ENCODE data around the gene STPG1.

The STPG1 gene

DNA sequence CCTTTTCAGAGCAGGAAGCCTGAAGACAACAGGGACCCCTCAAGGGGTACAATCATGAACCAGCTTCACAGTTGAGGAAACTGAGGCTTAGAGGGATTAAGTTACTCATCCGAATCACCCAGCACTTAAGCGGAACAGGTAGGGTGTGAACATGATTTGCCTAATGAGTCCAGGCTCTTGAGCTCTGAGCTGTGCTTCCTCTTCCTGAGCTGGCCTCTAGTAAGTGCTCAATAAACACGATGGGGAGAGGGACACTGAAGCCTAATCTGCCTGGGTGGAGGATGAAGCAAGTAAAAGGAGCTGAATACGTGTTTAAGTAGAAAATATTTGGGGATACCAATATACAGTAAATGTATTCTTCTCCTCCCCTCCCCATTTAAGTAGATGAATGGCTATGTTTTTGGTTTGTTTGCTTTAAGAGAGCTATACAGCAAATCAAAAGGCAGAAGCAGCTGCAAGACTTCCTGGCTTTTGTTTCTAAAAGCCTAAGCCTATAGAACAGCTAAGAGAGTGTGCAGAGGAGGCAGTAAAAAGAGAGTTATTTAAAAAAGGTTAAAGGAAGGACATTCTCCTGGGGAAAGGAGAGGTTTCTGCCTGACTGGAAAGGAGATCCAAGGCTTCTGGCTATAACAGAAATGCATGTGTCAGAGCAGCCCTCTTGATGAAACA lies 20.5 kb downstream of the STPG1 start:
- no peak for DNase-seq (ENCODE audit: low read depth, low spot score)

DNA sequence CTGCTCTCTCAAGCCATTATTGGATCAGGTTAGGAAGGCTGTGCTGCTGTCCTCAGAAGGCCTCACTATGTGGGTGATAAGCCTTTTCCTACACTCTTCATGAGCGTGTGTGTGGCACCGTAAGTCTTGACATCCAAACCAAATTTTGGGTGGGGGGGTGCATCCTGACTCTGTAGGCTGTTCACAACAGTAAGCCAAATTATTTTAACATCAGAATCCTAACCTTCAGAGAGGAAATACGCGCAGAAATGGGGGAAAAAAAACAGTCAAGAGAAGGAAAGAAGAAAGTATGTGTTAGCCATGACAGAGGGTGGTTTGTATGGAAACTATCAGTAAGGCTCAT lies 21.0 kb downstream of the STPG1 start:
- DNase-seq (ENCODE audit: low read depth, low spot score) = no peak

DNA sequence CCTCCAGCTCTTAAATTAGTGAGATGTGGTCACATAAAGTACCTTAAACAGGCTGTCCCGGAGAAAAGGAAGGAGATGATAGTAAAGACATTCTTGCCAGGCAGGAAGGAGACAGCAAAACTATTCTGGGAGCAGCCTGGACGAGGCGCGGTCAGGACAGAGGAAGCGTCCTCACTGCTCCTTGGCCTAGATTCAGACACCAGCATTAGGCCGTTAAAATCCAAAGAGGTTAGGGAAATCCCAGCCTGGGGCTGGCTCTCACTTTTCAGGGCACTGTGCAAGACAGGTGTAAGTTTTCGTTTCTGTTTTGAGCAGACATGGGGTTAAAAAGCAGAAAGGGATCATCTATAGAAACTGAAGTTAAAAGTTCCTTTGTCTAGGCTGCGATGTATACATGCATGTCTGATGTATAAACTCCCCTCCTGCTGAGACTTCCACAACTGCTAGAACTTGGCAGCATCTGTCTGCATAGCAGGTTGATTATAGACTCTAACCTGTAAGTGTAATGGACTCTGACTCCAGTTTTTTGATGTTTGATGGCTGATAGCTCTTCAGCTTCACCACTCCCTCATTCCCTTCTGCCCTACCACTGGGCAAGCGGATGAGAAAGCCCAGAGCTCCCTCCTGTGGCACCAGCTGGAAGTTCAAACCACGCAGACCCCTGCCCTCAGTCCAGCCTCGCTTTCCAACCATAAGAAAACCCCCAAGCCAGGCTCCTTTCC lies 21.5 kb downstream of the STPG1 start:
- DNase-seq (ENCODE audit: low read depth, low spot score) = peak; percentile 94

DNA sequence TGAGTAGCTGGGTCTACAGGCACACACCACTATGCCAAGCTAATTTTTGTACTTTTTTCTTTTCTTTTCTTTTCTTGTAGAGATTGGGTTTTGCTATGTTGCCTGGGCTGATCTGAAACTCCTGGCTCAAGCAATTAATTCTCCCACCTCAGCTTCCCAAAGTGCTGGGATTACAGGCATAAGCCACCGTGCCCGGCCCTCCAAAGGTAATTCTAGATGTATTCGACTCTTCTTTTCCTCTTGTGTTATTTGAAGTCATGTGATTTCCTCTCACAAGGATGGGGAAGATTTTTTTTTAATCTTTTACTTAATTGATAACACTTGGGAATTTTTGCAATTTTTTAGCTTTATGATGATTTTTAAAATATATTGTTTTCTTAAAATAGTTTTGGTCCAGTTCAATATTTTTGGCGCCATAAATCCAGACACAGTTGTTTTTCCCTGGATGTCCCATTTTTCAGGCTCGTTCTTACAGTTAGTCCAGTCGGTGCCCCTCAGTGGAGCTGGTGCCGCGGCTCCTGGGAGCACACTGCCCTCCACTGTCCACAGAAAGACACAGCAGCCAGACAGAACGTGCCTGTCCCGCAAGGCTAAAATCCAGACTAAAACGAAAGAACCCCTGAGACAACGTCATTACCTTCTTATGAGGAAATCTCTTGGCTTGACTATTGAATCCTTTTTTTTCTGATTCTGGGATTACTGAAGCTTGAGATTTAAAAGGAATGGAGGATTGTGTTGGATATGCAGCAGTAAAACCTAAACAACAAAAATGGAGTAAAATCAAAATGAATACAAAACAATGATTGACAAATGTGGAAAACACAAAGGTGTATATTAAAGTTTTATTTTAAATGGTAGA lies 22.4 kb downstream of the STPG1 start:
- DNase-seq (ENCODE audit: low read depth, low spot score) = peak; percentile 83

DNA sequence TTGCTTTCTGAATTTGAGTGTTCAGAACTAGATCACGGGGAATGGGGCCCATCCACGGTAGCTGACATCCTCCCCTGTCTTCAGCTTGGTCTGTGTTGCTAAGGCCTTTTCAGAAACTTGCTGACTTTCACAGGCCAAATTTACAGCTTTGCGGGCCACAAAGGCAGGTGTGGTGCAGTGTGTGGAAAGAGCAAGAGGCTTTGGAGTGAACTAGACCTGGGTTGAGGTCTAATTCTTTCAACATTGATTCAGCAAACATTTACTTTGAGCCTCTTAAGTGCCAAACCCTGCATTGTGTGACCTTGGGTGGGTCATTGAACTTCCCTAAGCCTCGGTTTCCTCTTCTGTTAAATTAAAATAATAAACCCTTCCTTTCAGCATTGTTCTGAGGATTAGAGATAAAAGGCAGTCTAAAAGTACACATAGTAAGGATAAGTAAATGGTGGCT lies 24.3 kb downstream of the STPG1 start:
- DNase-seq (ENCODE audit: low read depth, low spot score) = no peak

DNA sequence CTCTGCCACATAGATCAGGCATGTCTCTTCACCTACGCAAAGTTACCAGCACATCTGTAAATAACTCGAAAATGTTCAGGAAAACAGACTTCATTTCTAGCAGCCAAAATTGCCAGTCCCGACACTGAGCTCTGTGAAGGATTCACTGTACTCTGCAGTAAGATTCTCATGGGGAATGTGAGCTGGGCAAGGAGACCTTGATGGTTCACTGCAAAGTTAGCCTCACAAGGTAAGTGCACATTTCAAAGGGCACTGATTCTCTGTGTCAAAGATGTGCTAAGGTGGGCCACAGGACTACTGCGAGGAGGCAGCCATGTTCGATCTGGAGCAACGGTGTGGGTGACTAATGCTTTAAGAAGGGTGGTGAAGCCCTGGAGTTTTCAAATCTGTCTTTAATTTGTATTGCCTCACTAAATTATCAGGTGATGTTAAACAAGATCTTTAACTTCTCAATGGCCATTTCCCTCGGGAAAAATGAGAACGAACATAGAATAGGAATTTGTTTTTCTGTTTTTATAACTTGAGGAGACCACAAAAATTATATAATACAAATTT lies 25.2 kb downstream of the STPG1 start:
- no peak for DNase-seq (ENCODE audit: low read depth, low spot score)

DNA sequence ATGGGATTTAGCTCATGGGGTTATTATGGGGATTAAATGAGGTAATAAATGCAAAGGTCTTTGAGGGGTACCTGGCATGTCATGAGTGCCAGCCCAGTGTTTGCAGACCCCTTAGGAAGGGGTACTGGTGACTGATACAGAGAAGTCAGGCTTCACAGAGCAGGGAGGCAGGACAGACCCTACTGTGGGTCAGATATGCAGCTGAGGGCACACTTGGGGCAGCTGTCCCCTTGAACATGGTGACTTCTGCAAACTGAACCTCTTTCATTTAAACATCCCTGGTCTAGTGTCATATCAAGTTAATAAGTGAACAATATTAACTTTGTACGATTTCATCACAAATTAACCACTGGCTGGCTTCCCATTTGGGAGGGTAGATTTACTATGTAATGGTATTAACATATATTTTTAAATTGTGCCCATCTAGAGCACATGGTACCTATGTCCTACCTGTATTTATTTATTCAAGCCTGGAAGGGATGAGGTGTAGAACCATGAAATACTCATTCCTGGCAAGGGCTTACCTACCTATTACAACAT lies 25.9 kb downstream of the STPG1 start:
- DNase-seq (ENCODE audit: low read depth, low spot score) = no peak

DNA sequence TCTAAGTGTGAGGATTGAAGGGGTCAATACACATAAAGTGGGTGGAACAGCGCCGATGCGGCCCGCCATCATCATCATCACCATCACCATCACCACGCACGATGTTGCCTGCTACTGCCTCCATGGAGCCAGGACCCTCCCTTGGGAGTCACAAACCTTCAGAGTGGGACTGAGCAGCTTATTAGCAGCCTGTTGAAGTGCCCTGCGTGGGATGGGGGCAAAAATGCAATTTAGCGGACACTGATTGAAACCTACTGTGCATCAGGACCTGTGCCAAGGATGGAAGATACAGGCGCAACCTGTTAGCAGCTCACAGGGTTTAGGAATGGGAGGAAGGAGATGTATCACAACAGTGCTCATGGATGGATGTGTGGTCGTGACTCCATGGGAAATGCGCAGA lies 26.7 kb downstream of the STPG1 start:
- DNase-seq (ENCODE audit: low read depth, low spot score) = no peak

DNA sequence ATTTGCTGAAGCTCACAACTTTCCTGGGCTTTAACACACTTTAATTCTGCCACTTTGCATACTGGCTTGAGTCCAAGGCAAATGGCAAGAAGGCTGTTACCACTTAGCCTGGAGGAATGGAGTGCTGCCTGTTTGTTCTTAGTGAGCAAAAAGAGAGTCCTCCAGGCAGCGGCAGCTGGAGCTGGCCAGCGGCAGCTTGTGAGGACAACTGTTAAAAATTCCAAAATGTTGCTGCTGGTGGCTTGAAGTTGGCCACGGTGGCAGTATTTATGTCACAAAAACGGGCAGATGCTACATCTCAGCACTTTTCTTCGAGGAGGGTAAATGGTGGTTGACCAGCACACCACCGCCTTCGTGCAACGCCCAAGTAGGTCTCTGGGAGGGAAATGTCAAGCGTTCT lies 27.3 kb downstream of the STPG1 start:
- DNase-seq (ENCODE audit: low read depth, low spot score) = peak; percentile 41

DNA sequence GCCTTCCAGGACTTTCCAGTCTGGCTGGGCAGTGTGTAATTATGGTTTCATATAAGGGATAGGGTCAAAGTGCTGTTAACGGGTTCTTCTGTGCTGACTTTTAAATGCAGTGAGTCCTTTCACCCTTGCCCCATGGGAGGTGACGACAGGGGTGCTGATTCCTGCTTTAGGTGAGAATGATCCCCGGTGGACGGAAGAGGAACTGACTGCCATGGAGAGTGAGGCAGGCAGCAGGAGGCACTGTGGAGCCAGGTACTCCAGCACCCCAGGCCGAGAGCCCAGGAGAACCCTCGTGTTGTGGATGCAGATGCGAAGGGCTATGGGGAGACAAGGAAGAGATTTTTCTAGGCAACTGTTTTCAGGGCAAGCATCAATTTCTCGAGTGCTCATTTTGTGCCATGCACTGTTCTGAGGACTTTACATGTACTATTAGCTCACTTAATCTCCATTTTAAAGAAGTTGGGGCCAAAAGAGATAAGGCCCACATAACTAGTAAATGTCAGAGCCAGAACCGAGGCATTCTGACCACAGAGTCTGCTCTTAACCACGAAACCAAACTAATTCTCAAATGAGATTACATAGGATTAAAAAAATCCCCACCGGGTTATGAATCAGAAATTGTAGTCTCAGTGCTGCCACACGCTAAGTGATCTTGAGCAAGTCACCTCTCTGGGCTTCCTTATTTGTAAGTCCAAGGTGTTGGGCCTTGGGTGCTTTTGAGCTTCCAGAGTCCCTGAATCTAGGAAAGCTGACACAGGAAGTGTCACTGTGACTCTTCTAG lies 28.2 kb downstream of the STPG1 start:
- DNase-seq (ENCODE audit: low read depth, low spot score) = peak; percentile 53

DNA sequence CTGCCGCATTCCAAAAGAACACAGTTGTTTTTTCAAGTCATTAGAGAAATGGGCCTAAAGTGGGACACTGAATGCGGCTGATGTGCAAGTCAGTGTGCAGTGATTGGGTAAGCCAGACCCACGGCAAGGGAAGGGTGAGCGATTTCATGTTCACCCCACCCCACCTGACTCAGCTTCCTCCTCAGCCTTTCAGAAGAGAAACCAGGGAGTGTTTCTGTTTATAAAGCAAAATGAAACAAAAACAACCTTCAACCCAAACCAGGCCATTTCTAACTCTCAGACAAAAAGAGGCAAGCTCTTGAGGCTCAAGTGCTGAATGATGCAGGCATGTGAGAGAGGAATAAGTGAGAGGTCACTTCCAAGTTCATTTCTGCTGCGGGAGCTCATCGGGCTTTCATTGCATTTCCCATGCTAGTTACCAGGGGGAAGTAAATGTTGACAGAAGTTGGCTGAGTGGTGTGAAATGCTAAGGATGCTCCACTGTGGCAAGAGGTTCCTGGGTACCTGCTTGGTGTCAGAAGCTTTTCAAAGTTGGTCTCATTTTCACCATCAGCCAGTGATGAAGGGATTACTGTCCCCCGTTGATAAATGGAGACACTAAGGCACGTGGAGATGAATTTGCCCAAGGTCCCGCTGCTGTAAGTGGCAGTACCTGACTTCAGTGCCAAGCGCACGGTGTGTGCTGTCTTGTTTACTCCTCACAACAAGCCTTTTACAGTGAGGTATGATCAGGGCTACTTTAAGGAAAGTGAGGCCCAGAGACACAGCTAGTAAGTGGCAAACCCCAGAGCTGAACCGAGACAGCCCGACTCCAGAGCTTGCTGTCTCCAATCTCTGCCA lies 29.1 kb downstream of the STPG1 start:
- no peak for DNase-seq (ENCODE audit: low read depth, low spot score)

DNA sequence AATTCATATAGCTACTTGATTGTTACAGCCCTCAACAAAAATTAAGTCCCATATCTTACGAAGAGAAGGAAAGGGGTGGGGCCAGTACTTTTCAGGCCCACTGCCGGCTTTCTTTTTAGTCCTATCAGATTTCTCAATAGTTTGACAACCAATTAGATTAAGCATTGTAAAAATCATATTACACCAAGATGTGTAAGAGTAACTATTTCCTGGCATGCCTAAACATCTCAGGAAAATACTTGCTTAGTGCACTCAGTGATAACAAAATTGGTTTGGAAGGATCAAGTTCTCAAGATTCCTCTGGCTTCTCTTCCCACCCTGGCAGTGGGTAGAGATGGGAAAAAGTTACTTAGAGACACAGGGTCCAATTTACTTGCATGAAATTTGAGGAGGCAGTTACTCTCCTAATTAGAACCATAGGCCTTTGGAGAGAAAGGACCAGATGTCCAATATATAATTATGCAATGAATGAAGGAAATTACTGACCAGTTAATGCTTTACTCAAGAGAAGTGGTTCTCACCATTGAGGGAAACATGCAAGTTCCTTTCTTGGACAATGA lies 30.1 kb downstream of the STPG1 start:
- DNase-seq (ENCODE audit: low read depth, low spot score) = no peak

DNA sequence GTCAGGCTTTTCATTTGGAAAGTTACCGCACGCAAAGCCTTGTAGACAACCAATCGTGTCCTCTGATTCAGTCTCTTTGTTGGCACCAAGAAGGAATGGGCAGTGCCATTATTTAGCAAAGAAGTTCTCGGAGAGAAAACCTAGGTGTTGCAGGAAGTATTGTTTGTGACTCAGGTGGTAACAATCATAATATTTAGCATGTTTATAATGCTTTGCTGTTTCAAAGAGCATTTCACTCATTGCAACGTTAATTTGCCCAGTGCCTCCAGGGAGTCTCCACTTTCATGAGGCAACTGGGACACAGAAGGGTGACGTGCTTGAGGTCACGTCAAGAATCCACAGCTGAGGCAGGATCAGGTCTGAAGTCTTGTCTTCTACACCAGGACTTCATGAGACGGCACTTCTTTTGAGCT lies 31.4 kb downstream of the STPG1 start:
- DNase-seq (ENCODE audit: low read depth, low spot score) = no peak

DNA sequence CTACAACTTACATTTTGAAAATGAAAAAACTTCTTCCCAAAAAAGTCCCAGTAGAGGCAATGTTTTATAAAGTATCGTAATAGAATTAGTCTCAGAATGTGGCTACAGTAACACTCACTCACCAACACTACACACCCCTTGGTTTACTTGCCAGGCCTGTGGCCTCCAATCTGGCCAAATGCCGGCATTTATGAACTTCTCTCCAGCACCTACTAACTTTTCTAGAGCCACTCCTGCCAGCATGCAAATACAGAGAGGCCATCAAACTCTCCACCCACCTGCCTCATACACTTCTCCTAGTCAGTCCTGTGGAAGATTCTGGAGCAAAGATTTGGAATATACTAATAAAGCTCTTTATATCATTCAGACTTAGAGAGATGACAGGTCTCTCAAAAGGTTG lies 32.3 kb downstream of the STPG1 start:
- DNase-seq (ENCODE audit: low read depth, low spot score) = no peak

DNA sequence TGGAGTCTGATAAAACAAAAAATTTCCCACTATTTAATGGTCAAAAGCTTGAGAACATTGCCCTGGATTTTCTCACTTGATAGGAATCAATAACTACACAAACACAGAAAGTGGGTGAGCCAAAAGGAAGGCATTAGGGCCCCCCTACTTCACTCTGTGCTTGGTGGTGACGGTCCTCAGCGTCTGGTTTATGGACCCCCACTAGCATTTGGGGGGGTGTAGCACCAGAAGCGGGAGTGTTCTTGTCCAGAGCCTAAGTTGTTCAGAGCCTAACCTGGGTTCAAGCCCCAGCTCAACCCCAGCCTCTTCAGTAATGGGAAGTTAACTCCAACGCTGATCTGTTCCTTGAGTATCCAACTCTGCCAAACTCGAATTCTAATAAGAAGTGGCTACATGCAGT lies 33.1 kb downstream of the STPG1 start:
- no peak for DNase-seq (ENCODE audit: low read depth, low spot score)

DNA sequence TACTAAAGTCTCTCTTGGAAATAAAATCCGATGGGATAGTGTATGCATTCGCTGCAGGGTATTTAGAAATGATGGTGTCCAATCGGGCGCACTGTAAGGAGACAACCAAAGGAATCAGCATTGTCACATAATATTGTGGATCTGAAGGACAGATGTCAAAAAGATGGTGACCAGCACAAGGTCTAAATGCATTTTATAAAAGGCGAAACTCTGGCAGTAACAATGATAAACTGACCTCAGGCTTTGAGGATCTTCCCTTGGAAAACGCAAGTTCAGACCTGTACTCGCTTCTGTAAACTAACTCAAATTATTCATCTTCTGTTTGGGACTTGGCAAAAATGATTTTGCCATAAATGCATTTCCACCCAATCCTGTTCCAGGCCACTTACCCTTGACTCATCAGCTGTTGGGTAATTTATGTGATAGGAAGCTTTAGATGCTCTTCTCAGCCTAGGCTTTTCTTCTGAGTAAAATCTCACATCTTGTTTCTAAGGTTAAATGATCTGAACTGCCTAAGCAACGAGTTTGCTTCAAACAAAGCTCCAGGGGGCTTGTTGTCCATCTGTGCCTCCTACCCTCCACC lies 33.8 kb downstream of the STPG1 start:
- DNase-seq (ENCODE audit: low read depth, low spot score) = no peak

DNA sequence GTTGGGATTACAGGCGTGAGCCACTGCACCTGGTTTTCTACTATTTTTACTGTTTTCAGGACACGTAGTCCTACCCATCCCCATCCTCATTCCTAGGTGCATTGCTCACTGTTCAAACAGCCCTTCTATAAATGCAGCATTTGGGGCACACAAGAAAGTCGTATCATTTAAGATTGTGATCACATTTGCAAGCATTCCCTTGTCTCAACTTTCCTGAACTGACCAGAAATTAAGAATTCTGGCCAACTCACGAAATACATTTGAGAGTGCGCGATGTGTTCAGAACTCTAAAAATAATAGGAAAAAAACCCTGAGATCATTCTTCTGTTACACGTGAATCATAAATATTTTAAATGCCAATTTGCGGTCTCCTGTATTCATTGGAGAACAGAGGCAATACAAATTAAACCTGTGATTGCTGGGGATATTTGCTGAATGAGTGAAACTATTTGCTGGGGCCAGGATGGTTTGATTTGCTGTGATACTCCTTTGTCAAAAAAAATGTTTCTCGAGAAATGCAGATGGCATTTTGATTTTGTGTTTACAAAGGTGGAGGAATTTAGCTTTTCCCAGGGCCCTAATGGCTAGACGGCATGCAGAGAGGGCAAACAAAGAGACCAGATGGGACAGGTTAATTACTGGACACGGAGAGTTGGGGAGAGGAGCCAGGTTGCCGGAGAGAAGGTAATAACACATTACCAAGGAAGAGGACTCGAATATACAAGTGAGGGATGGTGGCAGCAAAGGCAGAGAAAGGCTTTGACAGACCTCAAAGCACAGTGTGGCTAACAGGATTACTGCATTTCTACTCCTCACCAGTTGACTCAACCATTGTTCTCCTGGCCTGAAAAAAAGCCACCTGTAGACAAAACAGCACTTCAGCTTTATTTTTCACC lies 38.4 kb downstream of the STPG1 start:
- peak; percentile 58 for DNase-seq (ENCODE audit: low read depth, low spot score)

DNA sequence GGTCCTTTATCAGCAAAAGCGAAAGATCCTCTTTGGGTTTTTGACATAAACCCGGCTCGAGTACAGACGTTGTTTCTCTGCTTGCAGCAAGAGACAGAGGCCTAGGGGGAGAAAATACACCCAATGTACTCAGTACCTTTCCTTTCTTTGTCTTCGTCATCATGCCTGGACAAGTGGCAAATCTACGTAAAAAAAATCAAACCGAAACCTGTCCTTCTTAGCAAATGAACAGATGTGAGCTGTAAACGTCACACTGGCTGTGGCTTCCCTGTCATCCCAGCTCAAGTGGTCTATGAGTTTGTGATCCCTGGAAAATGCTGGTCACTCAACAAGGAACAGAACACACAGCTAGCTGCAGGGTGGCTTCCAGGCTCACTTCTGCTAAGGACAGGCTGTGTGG lies 39.9 kb downstream of the STPG1 start:
- no peak for DNase-seq (ENCODE audit: low read depth, low spot score)

DNA sequence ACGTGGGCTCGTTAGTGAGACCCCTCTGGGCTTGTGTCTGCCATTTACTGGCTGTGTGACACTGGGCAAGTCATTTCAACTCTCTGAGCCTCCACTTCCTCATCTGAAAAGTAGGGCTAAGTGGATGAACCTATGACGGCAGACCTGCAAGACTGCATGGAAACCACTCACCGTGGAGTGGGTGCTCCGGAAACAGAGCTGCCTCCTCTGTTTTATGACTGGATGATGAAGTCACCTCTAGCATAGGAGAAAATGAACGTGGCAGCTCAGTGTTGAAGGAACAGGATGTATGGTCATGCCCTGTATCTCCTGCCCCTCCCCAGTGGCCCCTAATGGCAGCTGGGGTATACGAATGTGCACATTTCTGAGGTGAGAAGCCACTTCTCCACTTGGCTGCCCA lies 40.5 kb downstream of the STPG1 start:
- DNase-seq (ENCODE audit: low read depth, low spot score) = no peak
